Heart right ventricle (tissue), 16 donors: Measurements from ENCODE around the gene PLCZ1. TPM values are rescaled to one million over a fixed set of nuclear protein-coding genes. Genes with fewer than 3 reads are reported as not detected.

Experiments
- ATAC-seq, 8 donors: fragments of 200-7000 bp; cut with Tn5 transposase; one replicate each; pipeline ENCODE4 v1.9.1; 2020; ENCODE audit warnings: mild to moderate bottlenecking in 8 of 8, moderate library complexity in 8 of 8, moderate number of reproducible peaks in 1 of 8
- DNase-seq, 2 donors: peaks; one replicate each; pipeline ENCODE4 v3.0.0-alpha.2; 2020
- H3K27ac ChIP-seq, 10 donors: fragments of 200-600 bp; sonication (generic) in 2 of 10; one replicate each; pipeline versions ENCODE4 v1.5.0 to v1.8.0; 2020 to 2022; ENCODE audit warnings: mild to moderate bottlenecking in 3 of 10
- H3K27me3 ChIP-seq, 7 donors: fragments of 200-600 bp; one replicate each; pipeline ENCODE4 v1.8.0; 2021 to 2022; ENCODE audit warnings: mild to moderate bottlenecking in 2 of 7
- H3K36me3 ChIP-seq, 9 donors: fragments of 200-600 bp; sonication (generic) in 1 of 9; one replicate each; pipeline versions ENCODE4 v1.5.0 to v1.8.0; 2020 to 2022; ENCODE audit warnings: mild to moderate bottlenecking in 2 of 9
- H3K4me1 ChIP-seq, 9 donors: fragments of 200-600 bp; sonication (generic) in 1 of 9; one replicate each; pipeline versions ENCODE4 v1.5.0 to v1.8.0; 2020 to 2022; ENCODE audit warnings: mild to moderate bottlenecking in 4 of 9
- H3K4me3 ChIP-seq, 10 donors: fragments of 200-600 bp; sonication (generic) in 2 of 10; one replicate each; pipeline versions ENCODE4 v1.5.0 to v1.8.0; 2020 to 2022; ENCODE audit warnings: mild to moderate bottlenecking in 7 of 10, moderate library complexity in 2 of 10
- H3K9me3 ChIP-seq, 11 donors: fragments of 200-600 bp in 10 of 11; sonication (generic) in 2 of 11; one replicate each; pipeline versions ENCODE4 v1.5.0 to v1.8.0; 2013 to 2022; ENCODE audit warnings: mild to moderate bottlenecking in 2 of 11, control low read depth in 1 of 11, moderate library complexity in 1 of 11
- WGBS, 2 donors: extraction: QIAGEN DNeasy Blood & Tissue Kit; methylation state at CpG; one replicate each; pipeline ENCODE4 v1.1.7; 2013; ENCODE audit warnings: inconsistent platforms in 1 of 2; 5-methylcytosine and 5-hydroxymethylcytosine counted together
- intact Hi-C, 10 donors: fragments of 100-400 bp; cut with DNase I; formaldehyde crosslinking; loops; one replicate each; pipeline versions ENCODE4 v1.11.1 to v1.14.2; 2022
- polyA plus RNA-seq, 2 donors: library from polyadenylated mRNA; stranded (reverse); fragments of 200-250 nt; gene quantifications; one replicate each; pipeline ENCODE4 v1.2.3, GENCODE V29; 2013
- total RNA-seq, 10 donors: library from RNA; stranded (reverse); fragmentation: NEBNext Ultra II Directional in 3 of 10; extraction: Animal tissue kit (Norgen Biotek cat#: 25700) in 3 of 10; gene quantifications; one replicate each; pipeline versions ENCODE4 v1.2.1 to v1.2.4, GENCODE V29; 2021 to 2023
- TF ChIP-seq, protein P1 (sequence below), 9 donors: fragments of 200-600 bp; sonication (generic) in 2 of 9; IDR thresholded peaks; one replicate each; pipeline versions ENCODE4 v1.5.0 to v1.8.0; 2021 to 2022; ENCODE audit warnings: antibody characterized with exemption in 9 of 9, mild to moderate bottlenecking in 5 of 9, moderate library complexity in 1 of 9
- donor health status: Arrhythmogenic right ventricular cardiomyopathy.
- donor health status: ischemic (EF 13 %, LVEDD 7.1; RV severe dilation, severe dysfunction).
- donor health status: healthy with polysubstance abuse.
- donor health status: DM: no; HTN: yes; CAD: no.
- donor health status: DM: no; HTN: no; CAD: no.
- donor health status: ischemic (EF 25% LVEDD 6.9; RV normal size, moderate dysfunction).
- donor health status: ischemic (EF 25% LVEDD 5.7; RV mildly dilated, moderate dysfunction).
- donor health status: healthy.
- donor health status: DM: yes; HTN: yes; CAD: no.
- donor health status: Ischemic cardiomyopathy.
- donor health status: ischemic (EF 35%, LVEDD 5.7; RV mildly dilated, moderate dysfunction).
- donor health status: nonischemic (EF 11% LVEDD 7.7; RV severe dilation, severe dysfunction).
- donor health status: DM: yes; HTN: yes; CAD: no.
- donor health status: PGD.
- donor health status: ischemic (EF 29% LVEDD 5.4; RV normal size, mild dysfunction).
- donor health status: nonischemic (EF 23%, LVEDD 6.1; RV moderate dilation, normal function).

Gene PLCZ1
- total and polyA plus RNA-seq, 12 donors: 0.32 to 1.5 (median 0.88) TPM; not detected in 8

DNA sequence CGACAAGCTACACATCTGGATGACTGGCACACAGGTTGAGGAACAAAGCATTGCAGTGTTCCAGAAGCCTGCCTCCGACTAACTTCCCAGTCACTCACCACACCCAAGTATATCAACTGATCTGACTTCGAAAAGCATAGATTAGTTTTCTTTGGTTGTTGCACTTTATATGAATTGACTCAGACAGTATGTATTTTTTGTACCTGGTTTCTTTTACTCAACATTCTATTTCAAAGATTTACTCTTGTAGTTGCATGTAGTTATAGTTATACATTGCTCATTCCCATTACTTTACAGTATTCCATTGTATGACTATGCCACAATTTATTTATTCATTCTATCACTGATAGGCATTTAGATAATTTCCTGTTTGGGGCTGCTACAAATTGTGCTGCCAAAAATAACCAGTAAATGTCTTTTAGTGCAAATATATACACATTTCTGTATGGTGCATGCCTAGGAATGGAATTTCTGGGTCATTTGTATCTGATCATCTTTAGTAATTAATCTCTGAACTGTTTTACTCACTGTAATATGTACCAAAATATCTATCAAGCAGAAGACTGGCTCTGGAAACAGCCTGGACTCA, 17.8 kb downstream of the PLCZ1 start:
- intact Hi-C loops: no loop called here
- no peak overlapping the region for H3K27ac ChIP-seq
- no peaks in the 10 kb centered on the region for H3K9me3 ChIP-seq
- no peaks in the 10 kb centered on the region for H3K4me1 ChIP-seq
- TF ChIP-seq, protein P1, sequence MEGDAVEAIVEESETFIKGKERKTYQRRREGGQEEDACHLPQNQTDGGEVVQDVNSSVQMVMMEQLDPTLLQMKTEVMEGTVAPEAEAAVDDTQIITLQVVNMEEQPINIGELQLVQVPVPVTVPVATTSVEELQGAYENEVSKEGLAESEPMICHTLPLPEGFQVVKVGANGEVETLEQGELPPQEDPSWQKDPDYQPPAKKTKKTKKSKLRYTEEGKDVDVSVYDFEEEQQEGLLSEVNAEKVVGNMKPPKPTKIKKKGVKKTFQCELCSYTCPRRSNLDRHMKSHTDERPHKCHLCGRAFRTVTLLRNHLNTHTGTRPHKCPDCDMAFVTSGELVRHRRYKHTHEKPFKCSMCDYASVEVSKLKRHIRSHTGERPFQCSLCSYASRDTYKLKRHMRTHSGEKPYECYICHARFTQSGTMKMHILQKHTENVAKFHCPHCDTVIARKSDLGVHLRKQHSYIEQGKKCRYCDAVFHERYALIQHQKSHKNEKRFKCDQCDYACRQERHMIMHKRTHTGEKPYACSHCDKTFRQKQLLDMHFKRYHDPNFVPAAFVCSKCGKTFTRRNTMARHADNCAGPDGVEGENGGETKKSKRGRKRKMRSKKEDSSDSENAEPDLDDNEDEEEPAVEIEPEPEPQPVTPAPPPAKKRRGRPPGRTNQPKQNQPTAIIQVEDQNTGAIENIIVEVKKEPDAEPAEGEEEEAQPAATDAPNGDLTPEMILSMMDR (IDR thresholded peaks at IDR 0.05): no peak
- H3K27me3 ChIP-seq: no peaks in the 10 kb centered on the region
- H3K4me3 ChIP-seq: no peak overlapping the region
- no peak for ATAC-seq
- WGBS, 2 donors: 64 to 66% methylated on average over 3 of the region's 3 CpGs
- DNase-seq: no peak
- no peaks in the 10 kb centered on the region for H3K36me3 ChIP-seq

DNA sequence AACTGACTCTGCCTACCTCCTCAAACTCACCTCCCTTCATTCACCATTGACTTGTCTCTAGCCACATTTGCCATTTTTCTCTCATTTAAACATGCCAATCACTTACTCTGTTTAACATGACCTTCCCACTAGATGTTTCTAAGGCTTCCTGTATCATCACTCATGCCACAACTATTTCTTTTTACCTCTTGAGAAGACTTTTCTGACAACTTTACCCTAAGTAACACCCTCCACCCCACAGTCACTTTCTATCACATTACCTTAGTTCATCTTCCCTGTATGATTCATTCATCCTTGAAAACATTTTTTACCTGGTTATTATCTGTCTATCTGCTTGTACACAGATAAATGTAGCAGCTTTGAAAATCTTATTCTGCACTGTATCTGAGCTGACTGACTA, 19.4 kb downstream of the PLCZ1 start:
- DNase-seq: no peak
- intact Hi-C loops: no loop called here
- TF ChIP-seq, protein P1 (IDR thresholded peaks at IDR 0.05): no peak
- Histone ChIP-seq H3K9me3 (no peaks in the 10 kb centered on the region), H3K4me3 (no peak overlapping the region), H3K36me3 (no peaks in the 10 kb centered on the region), H3K27me3 (no peaks in the 10 kb centered on the region), H3K27ac (no peak overlapping the region), H3K4me1 (no peaks in the 10 kb centered on the region)
- no peak for ATAC-seq

DNA sequence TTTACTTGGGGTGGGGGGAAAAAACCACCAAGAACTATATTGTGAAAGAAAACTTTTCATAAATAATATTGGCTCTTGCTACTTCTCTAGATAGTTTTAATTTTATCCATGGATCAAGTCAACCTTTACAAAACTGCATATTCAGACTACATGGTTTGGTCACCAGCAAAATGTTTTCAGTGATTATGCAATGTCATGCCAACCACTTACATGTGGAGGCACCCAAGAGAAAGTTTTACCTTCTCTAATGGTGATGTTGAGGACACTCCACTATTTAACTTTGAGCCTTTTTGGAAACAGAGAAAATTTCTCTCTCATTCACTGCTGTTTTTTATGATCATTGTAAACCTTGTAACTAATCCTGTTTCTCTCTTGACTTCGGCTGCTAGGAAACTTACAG, 21.6 kb downstream of the PLCZ1 start:
- Histone ChIP-seq H3K27ac (no peak overlapping the region), H3K27me3 (no peaks in the 10 kb centered on the region), H3K9me3 (no peaks in the 10 kb centered on the region), H3K36me3 (no peaks in the 10 kb centered on the region), H3K4me1 (no peaks in the 10 kb centered on the region), H3K4me3 (no peak overlapping the region)
- DNase-seq (no peak), ATAC-seq (no peak)
- intact Hi-C loops: no loop called here
- whole genome bisulfite sequencing, 2 donors: 92 to 95% methylated on average over 1 of the region's 1 CpG
- TF ChIP-seq, protein P1 (IDR thresholded peaks at IDR 0.05): no peak

DNA sequence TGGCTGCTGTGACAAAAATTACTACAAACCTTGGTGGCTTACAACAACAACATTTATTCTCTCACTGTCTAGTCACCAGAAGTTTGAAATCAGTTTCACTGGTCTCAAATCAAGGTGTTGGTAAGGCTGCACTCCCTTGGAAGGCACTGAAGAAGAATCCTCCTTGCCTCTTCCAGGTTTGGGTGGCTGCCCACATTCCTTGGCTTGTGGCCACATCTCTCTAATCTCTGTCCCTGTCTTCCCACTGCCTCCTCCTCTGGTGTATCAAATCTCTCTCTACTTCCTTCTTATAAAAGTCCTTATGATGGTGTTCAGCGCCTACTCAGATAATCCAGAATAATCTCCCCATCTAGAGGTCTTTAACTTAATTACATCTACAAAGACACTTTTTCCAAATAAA, 31.0 kb downstream of the PLCZ1 start:
- ATAC-seq: no peak
- Histone ChIP-seq H3K27me3 (no peaks in the 10 kb centered on the region), H3K27ac (no peak overlapping the region), H3K4me1 (no peaks in the 10 kb centered on the region), H3K4me3 (no peak overlapping the region), H3K36me3 (no peaks in the 10 kb centered on the region), H3K9me3 (peaks cover 0 to 12% (median 0%) of the 10 kb centered on the region in 11 donors)
- no peak for DNase-seq
- intact Hi-C loops: no loop called here
- TF ChIP-seq, protein P1 (IDR thresholded peaks at IDR 0.05): no peak
- WGBS, 2 donors: 88 to 96% methylated on average over 1 of the region's 1 CpG
